ENCODE results near the gene MYCBPAP. TPM values are rescaled to one million over a fixed set of nuclear protein-coding genes. Genes with fewer than 3 reads are reported as not detected.

MYCBPAP gene
- total RNA-seq, 6 experiments from 2014 or later: 0.12 to 0.76 (median 0.28) TPM

DNA sequence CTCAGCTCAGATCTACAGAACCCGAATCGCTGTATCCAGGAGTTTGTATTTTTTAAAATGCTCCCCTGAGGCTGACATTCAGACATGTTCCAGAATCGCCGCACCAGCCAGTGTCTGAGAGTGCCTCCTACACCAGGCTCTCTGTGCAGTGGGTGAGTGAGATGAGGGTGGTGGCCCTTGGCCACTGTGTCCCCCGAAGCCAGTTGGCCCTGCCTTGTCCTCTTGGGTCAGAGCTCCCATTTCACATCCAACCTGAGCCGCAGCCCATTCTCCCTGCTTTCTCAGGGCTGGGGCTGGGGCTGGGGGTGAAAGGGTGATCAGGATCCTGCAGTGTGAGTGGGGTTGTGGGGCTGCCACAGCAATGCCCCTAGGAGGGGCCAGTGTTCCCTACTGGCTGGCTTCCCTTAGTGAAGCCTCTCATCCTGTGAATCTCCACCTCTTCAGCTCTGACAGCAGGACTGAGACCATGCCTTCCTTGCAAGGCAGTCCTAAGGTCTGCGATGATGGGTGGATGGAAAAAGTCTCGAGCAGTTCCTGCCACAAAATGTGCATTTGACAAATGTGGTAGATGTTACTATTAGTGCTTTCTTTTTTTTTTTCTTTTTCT is 12.9 kb upstream of the MYCBPAP start:
- TF ChIP-seq, protein P1, sequence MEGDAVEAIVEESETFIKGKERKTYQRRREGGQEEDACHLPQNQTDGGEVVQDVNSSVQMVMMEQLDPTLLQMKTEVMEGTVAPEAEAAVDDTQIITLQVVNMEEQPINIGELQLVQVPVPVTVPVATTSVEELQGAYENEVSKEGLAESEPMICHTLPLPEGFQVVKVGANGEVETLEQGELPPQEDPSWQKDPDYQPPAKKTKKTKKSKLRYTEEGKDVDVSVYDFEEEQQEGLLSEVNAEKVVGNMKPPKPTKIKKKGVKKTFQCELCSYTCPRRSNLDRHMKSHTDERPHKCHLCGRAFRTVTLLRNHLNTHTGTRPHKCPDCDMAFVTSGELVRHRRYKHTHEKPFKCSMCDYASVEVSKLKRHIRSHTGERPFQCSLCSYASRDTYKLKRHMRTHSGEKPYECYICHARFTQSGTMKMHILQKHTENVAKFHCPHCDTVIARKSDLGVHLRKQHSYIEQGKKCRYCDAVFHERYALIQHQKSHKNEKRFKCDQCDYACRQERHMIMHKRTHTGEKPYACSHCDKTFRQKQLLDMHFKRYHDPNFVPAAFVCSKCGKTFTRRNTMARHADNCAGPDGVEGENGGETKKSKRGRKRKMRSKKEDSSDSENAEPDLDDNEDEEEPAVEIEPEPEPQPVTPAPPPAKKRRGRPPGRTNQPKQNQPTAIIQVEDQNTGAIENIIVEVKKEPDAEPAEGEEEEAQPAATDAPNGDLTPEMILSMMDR (IDR thresholded peaks at IDR 0.05): no peak
- no peak for DNase-seq
- H3K9me3 Mint-ChIP-seq: no peaks in the 10 kb centered on the region
- H3K36me3 Mint-ChIP-seq (ENCODE audit: low read depth): no peaks in the 10 kb centered on the region
- H3K27ac Mint-ChIP-seq: no peak overlapping the region
- H3K27me3 Mint-ChIP-seq (ENCODE audit: insufficient read depth): peaks cover 10% of the 10 kb centered on the region; the same call in 1 of the 2 replicates
- no peak overlapping the region for H3K4me3 Mint-ChIP-seq
- peaks cover 8% of the 10 kb centered on the region for H3K4me1 Mint-ChIP-seq (ENCODE audit: low read depth)

DNA sequence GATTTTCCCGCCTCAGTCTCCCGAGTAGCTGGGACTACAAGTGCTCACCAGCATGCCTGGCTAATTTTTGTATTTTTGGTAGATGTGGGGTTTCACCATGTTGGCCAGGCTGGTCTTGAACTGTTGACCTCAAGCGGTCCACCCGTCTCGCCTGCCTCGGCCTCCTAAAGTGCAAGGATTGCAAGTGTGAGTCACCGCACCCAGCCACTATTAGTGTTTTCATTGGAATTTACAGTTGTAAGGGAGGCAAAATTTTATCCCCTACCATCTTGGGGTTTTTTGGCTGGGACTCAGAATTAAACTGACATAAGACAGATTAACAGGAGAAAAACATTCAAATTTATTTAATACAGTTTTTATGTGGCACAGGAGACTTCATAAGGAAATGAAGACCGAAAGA is 12.3 kb upstream of the MYCBPAP start:
- peaks cover 10% of the 10 kb centered on the region; the same call in 1 of the 2 replicates for H3K27me3 Mint-ChIP-seq (ENCODE audit: insufficient read depth)
- TF ChIP-seq, protein P1 (IDR thresholded peaks at IDR 0.05): no peak
- H3K36me3 Mint-ChIP-seq (ENCODE audit: low read depth): no peaks in the 10 kb centered on the region
- peaks cover 8% of the 10 kb centered on the region for H3K4me1 Mint-ChIP-seq (ENCODE audit: low read depth)
- DNase-seq: no peak
- no peaks in the 10 kb centered on the region for H3K9me3 Mint-ChIP-seq
- no peak overlapping the region for H3K27ac Mint-ChIP-seq
- H3K4me3 Mint-ChIP-seq: no peak overlapping the region

DNA sequence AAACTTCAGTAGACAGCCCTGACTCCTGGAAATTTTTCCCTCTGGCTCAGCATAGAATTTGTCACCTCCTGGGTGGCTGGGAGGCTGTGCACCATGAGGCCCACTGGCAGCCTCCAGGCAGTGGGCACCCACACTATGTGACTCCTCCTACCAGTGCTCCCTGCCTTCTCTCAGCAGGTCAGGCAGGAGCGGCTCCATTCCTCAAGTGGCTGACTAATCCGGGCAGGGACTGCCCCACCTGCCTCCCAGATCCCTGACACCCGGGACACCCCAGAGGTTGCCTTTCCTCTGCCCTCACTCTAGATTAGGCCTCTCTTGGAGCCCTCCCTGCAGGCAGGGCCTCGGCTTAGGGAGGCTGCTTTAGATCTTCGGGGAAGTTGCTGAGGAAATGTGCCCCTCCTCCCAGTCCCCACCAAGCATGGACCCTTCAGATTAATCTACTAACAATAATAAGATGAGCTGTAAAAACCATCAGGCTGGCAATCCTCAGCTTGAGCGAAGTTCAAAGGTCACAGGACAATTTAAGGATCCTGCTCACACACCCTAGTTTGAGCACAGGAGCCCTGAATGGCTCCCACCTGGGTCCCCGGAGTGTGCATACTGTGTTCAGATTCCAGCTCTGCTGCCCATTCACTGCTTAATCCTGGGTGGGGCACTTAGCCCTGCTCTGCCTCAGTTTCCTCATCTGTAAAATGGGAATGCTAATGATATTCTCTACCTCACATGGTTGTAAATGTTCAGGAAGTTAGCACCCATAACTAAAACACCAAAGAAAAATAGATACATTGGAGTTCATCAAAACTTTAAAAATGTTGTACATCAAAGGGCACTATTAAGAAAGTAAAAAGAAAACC is 10.0 kb upstream of the MYCBPAP start:
- H3K36me3 Mint-ChIP-seq (ENCODE audit: low read depth): no peaks in the 10 kb centered on the region
- H3K9me3 Mint-ChIP-seq: no peaks in the 10 kb centered on the region
- TF ChIP-seq, protein P1 (IDR thresholded peaks at IDR 0.05): no peak
- H3K4me3 Mint-ChIP-seq: no peak overlapping the region
- peaks cover 8% of the 10 kb centered on the region for H3K4me1 Mint-ChIP-seq (ENCODE audit: low read depth)
- peaks cover 11% of the 10 kb centered on the region; the same call in 1 of the 2 replicates for H3K27me3 Mint-ChIP-seq (ENCODE audit: insufficient read depth)
- no peak overlapping the region for H3K27ac Mint-ChIP-seq
- DNase-seq: no peak

DNA sequence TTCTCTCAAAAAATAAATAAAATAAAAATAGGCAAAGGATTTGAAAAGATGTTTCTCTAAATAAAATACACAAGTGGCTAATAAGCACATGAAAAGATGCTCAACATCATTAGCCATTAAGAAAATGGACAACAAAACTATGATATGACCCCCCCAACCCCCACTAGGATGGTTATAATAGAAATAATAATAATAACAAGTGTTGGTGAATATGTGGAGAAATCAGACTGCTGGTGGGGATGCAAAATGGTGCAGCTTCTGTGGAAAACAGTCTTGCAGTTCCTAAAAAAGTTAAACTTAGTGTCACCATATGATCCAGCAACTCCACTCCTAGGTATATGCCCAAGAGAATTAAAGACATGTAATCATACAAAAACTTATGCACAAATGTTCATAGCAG is 9.0 kb upstream of the MYCBPAP start:
- Mint-ChIP-seq H3K27ac (no peak overlapping the region), H3K27me3 (ENCODE audit: insufficient read depth) (peaks cover 11% of the 10 kb centered on the region), H3K4me3 (no peak overlapping the region), H3K9me3 (no peaks in the 10 kb centered on the region), H3K4me1 (ENCODE audit: low read depth) (peaks cover 15% of the 10 kb centered on the region), H3K36me3 (ENCODE audit: low read depth) (no peaks in the 10 kb centered on the region)
- TF ChIP-seq, protein P1 (IDR thresholded peaks at IDR 0.05): no peak
- DNase-seq: no peak

DNA sequence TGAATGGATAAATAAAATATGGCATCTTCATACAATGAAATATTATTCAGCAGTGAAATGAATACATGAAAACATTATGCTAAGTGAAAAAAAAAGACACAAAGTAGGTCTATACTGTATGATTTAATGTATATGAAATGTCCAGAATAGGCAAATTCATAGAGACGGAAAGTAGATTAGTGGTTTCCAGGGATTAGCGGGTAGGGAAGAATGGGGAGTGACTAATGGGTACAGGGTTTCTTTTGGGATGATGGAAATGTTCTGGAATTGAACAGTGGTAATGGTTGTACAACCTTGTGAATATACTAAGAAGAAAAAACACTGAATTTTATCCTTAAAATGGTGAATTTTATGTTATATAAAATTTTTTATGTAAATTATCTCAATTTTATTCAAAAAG is 8.5 kb upstream of the MYCBPAP start:
- H3K27me3 Mint-ChIP-seq (ENCODE audit: insufficient read depth): peaks cover 11% of the 10 kb centered on the region
- H3K4me1 Mint-ChIP-seq (ENCODE audit: low read depth): peaks cover 15% of the 10 kb centered on the region
- H3K4me3 Mint-ChIP-seq: no peak overlapping the region
- no peak for DNase-seq
- H3K9me3 Mint-ChIP-seq: no peaks in the 10 kb centered on the region
- TF ChIP-seq, protein P1 (IDR thresholded peaks at IDR 0.05): no peak
- H3K36me3 Mint-ChIP-seq (ENCODE audit: low read depth): no peaks in the 10 kb centered on the region
- H3K27ac Mint-ChIP-seq: no peak overlapping the region
